GM10847 (cell line): Measurements from ENCODE around the gene HDDC3.

Source experiments
- POLR2A ChIP-seq: IDR thresholded peaks from 2 replicates; pipeline ENCODE4 v1.6.1; 2011; ENCODE audit not compliant: insufficient read length; ENCODE audit errors: extremely low read depth

The HDDC3 gene

GRCh38 chr15:90945091-90945490, 12.7 kb upstream of the HDDC3 start:
- TF ChIP-seq POLR2A = no peak

GRCh38 chr15:90942354-90943120, 10.2 kb upstream of the HDDC3 start:
- TF ChIP-seq POLR2A = no peak

GRCh38 chr15:90941038-90941437, 8.7 kb upstream of the HDDC3 start:
- no peak for TF ChIP-seq POLR2A

- TF ChIP-seq POLR2A = no peak
Measured at GRCh38 chr15:90939756-90940155, 7.4 kb upstream of the HDDC3 start.

- TF ChIP-seq POLR2A = no peak
Measured at GRCh38 chr15:90938261-90938660, 5.9 kb upstream of the HDDC3 start.

- no peak for TF ChIP-seq POLR2A
Measured at GRCh38 chr15:90936823-90937222, 4.5 kb upstream of the HDDC3 start.

GRCh38 chr15:90934949-90935751, 2.8 kb upstream of the HDDC3 start, which contains the start of gene UNC45A:
TSS of gene UNC45A (plus strand) at chr15:90935285. CDS start at chr15:90935325, 40 bp downstream.
- peak; percentile 29 for TF ChIP-seq POLR2A

- TF ChIP-seq POLR2A = no peak
Measured at GRCh38 chr15:90934256-90934948, 2.1 kb upstream of the HDDC3 start.

- no peak for TF ChIP-seq POLR2A
Measured at GRCh38 chr15:90933301-90933700, 952 bp upstream of the HDDC3 start.

- TF ChIP-seq POLR2A = no peak
Measured at GRCh38 chr15:90932660-90932991, 277 bp upstream of the HDDC3 start.

- TF ChIP-seq POLR2A = no peak
Measured at GRCh38 chr15:90931575-90931827, 848 bp downstream of the HDDC3 start.

- TF ChIP-seq POLR2A = no peak
Measured at GRCh38 chr15:90930861-90931574, 1.3 kb downstream of the HDDC3 start.

GRCh38 chr15:90929246-90930019, 2.9 kb downstream of the HDDC3 start:
- no peak for TF ChIP-seq POLR2A

- TF ChIP-seq POLR2A = no peak
Measured at GRCh38 chr15:90924375-90924774, 8.0 kb downstream of the HDDC3 start.

GRCh38 chr15:90921887-90922286, 10.5 kb downstream of the HDDC3 start:
- no peak for TF ChIP-seq POLR2A

- no peak for TF ChIP-seq POLR2A
Measured at GRCh38 chr15:90918835-90919234, 13.5 kb downstream of the HDDC3 start.
